D341Med (cell line): Measurements from ENCODE around the gene KLK14.

Experiments
- DNase-seq: peaks from one replicate; pipeline ENCODE4 v3.0.0; 2012; ENCODE audit warnings: low spot score

Gene KLK14

DNA sequence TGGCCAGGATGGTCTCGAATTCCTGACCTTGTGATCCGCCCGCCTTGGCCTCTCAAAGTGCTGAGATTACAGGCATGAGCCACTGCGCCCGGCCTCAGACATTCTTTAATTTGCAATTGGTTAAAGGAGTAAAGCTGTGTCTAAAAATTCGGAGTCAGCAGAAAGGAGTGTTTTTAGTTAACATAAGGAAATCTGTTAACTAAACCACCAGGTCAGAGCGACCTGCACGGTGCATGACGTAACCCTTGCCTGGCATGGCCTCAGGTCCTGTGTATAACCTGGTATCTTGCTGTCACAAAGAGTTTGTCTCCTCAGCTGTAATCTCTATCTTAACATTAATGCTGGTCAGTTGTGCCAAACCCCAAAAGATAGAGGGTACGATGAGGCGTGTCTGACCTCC is 38.4 kb downstream of the KLK14 start:
- no peak for DNase-seq

DNA sequence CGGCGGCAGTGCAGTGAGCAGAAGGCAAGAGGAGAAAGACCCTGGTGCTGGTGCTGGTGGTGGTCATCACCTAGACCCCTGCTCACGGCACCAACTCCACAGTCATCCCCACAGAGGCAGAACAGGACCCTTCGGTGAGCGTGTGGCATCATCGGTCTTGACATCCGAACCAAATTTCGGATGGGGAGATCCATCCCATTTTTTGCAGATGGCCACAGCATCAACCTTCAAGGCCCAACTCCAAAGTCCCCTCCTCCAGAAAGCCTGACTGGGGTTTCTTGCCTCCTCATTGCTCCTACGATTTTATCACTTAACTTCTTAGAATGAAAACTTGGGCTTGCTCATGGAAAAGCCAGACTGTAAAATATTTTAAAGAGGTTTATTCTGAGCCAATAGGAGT is 39.2 kb downstream of the KLK14 start:
- DNase-seq: no peak

- DNase-seq: no peak
These were observed 42.5 kb downstream of the KLK14 start for GRCh38 chr19:51040151-51040550.

DNA sequence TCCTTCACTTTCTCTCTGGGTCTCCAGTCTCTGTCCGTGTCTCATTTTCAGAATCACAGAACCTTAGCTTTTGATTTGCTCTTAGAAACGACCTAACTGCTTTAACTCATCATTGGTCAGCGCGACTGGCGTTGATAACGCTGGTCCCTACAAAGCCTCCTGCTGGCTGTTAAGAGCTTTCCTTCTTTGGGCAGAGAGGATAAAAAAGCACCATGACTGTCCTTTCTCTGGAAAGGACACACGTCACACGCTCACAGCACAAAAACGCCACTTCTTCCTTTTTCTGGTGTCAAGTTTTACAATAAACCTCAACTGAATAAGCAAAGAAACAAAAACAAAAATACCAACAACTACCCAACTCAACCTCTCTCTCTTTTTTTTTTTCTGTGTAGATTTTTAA is 46.2 kb downstream of the KLK14 start:
- no peak for DNase-seq

GRCh38 chr19:51034704-51035103 is 48.0 kb downstream of the KLK14 start, which contains the start of gene KLK12:
Gene KLK12, minus strand, starts transcription at chr19:51035002. Its CDS starts 381 bp downstream, at chr19:51034621.
- no peak for DNase-seq

DNA sequence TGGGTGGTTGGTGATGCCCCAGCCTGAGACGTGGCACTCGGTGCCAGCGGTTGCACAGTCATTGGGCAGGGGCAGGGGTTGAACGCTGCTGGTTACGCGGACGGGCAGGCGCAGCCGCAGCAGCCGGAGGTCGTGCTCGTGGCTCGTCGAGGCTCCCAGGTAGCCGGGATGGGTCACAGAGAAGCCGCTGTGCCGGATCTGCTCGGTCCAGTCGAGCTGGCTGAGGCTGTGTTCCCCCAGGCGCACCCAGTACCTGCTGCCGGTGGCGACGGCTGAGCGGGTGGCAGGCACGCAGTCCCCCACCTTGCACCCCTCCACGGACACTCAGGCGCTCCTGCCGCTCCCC is 50.8 kb downstream of the KLK14 start:
- no peak for DNase-seq

GRCh38 chr19:51031220-51031879 is 51.3 kb downstream of the KLK14 start:
- no peak for DNase-seq

GRCh38 chr19:51030631-51031030 is 52.1 kb downstream of the KLK14 start:
- peak; percentile 22 for DNase-seq

- no peak for DNase-seq
These were observed 53.0 kb downstream of the KLK14 start for GRCh38 chr19:51029718-51030117.
